ENCODE measurements around the gene LRRC27. TPM values are rescaled to one million over a fixed set of nuclear protein-coding genes. Genes with fewer than 3 reads are reported as not detected.
A peak's percentile ranks its signal among the peaks of the same experiment; 100 is the strongest.
"Not testable (repeated sequence)": the region's sequence is repeated elsewhere in the genome, so short reads cannot be mapped to it uniquely, and the experiment has no call there.

Gene LRRC27
- total RNA-seq, 4 donors from 2014 or later = 5.9 to 69.5 (median 8.3) TPM; not detected in 1

- H3K9me3 ChIP-seq; in situ Hi-C loops (cut with MboI; ENCODE audit: low pct_ligation_motif_present in 1 of 4, low pct_unique_long_range_greater_than_20kb in 1 of 4, low sequenced_read_pairs in 3 of 4); H3K4me3 ChIP-seq; H3K36me3 ChIP-seq; H3K4me1 ChIP-seq; H3K27ac ChIP-seq; H3K27me3 ChIP-seq: not testable (repeated sequence)
- peak; percentile 77 to 83 (median 80) for TF ChIP-seq CTCF (IDR thresholded peaks at IDR 0.05)
- intact Hi-C loops (cut with DNase I; ENCODE audit: low total_unique reads) = loop anchor here (5.0 kb wide), 1 partner anchor 130 kb away; no protein-coding TSS in a partner anchor
- WGBS, 2 donors (ENCODE audit: low coverage in 1 of 2) = 44% methylated on average over 31 of the region's 44 CpGs; no CpG with 5 or more reads in 1 of the 2 donors
- peak; percentile 81 for DNase-seq
Observed at GRCh38 chr10:132352462-132353308, 20.7 kb downstream of the LRRC27 start.

GRCh38 chr10:132353456-132354355, 21.7 kb downstream of the LRRC27 start:
- intact Hi-C loops (cut with DNase I; ENCODE audit: low total_unique reads) (loop anchor here (5.0 kb wide), 1 partner anchor 131 kb away; no protein-coding TSS in a partner anchor), in situ Hi-C loops (cut with MboI; ENCODE audit: low pct_ligation_motif_present in 1 of 4, low pct_unique_long_range_greater_than_20kb in 1 of 4, low sequenced_read_pairs in 3 of 4) (no loop called here)
- H3K9me3 ChIP-seq = no peaks in the 10 kb centered on the region
- no peak overlapping the region for H3K27ac ChIP-seq
- no peak overlapping the region for H3K4me3 ChIP-seq
- 88% methylated on average over 20 of the region's 20 CpGs; no CpG with 5 or more reads in 1 of the 2 donors for WGBS, 2 donors (ENCODE audit: low coverage in 1 of 2)
- DNase-seq = no peak
- H3K4me1 ChIP-seq = no peaks in the 10 kb centered on the region
- H3K36me3 ChIP-seq = no peaks in the 10 kb centered on the region
- no peak for TF ChIP-seq POLR2AphosphoS5 (IDR thresholded peaks at IDR 0.05)
- no peak for TF ChIP-seq CTCF (IDR thresholded peaks at IDR 0.05)
- TF ChIP-seq EP300 (IDR thresholded peaks at IDR 0.05; ENCODE audit: low read depth) = no peak
- TF ChIP-seq POLR2A (IDR thresholded peaks at IDR 0.05) = no peak
- H3K27me3 ChIP-seq = no peaks in the 10 kb centered on the region

- H3K4me3 ChIP-seq = no peak overlapping the region
- no peaks in the 10 kb centered on the region for H3K4me1 ChIP-seq
- DNase-seq = no peak
- 87 to 92% methylated on average over 12 to 32 of the region's 32 CpGs for WGBS, 2 donors (ENCODE audit: low coverage in 1 of 2)
- H3K27ac ChIP-seq = no peak overlapping the region
- in situ Hi-C loops (cut with MboI; ENCODE audit: low pct_ligation_motif_present in 1 of 4, low pct_unique_long_range_greater_than_20kb in 1 of 4, low sequenced_read_pairs in 3 of 4) (no loop called here), intact Hi-C loops (cut with DNase I; ENCODE audit: low total_unique reads) (loop anchor here (5.0 kb wide), 1 partner anchor 132 kb away; no protein-coding TSS in a partner anchor)
- TF ChIP-seq POLR2AphosphoS5 (IDR thresholded peaks at IDR 0.05) = no peak
- no peak for TF ChIP-seq CTCF (IDR thresholded peaks at IDR 0.05)
- no peak for TF ChIP-seq POLR2A (IDR thresholded peaks at IDR 0.05)
- TF ChIP-seq EP300 (IDR thresholded peaks at IDR 0.05; ENCODE audit: low read depth) = no peak
- H3K9me3 ChIP-seq = no peaks in the 10 kb centered on the region
- H3K36me3 ChIP-seq = no peaks in the 10 kb centered on the region
- no peaks in the 10 kb centered on the region for H3K27me3 ChIP-seq
Observed at GRCh38 chr10:132354356-132355094, 22.5 kb downstream of the LRRC27 start.

All from transverse colon (tissue), 4 donors.